ENCODE data around the gene TMEM31. TPM values are rescaled to one million over a fixed set of nuclear protein-coding genes. Genes with fewer than 3 reads are reported as not detected.

The TMEM31 gene
- total and polyA plus RNA-seq, 9 of the 15 experiments (the other 6 are each of a cell fraction or from before 2014, with no cell fraction given): 0.18 TPM; not detected in 8

- TF ChIP-seq ZBTB11 (CRISPR knock-in tag; IDR thresholded peaks at IDR 0.05): 0 out of 6 replicates have a peak, but pooled peaks of 1 of the 3 experiments have one; percentile 6
- TF ChIP-seq RCOR1 (IDR thresholded peaks at IDR 0.05; ENCODE audit: borderline replicate concordance in 1 of 2, low read depth in 2 of 2, low read length in 2 of 2): no peak; a peak in 1 of 4 replicates
- no peak for TF ChIP-seq MAFF (IDR thresholded peaks at IDR 0.05; ENCODE audit: low read length)
- TF ChIP-seq HDAC1 (IDR thresholded peaks at IDR 0.05): 0 out of 4 replicates have a peak, but pooled peaks of 1 of the 2 experiments have one; percentile 10
- TF ChIP-seq ZNF280A (IDR thresholded peaks at IDR 0.05; ENCODE audit: low read depth, partially characterized antibody): no peak
- TF ChIP-seq SMARCA4 (IDR thresholded peaks at IDR 0.05): peak; percentile 68; the same call in 1 of the 2 replicates
- 0 out of 2 replicates have a peak, but pooled peaks have one; percentile 15 for TF ChIP-seq SIN3B (IDR thresholded peaks at IDR 0.05; ENCODE audit: low read depth)
- TF ChIP-seq FOXA1 (IDR thresholded peaks at IDR 0.05; ENCODE audit: borderline replicate concordance): no peak
- TF ChIP-seq U2AF2 (optimal IDR thresholded peaks at IDR 0.05; ENCODE audit: low read depth, low read length): no peak
- TF ChIP-seq BRD4 (IDR thresholded peaks at IDR 0.05): no peak
- TF ChIP-seq ZNF24 (IDR thresholded peaks at IDR 0.05): no peak
- no peak for TF ChIP-seq ZC3H11A (IDR thresholded peaks at IDR 0.05; ENCODE audit: low read depth, low read length)
- TF ChIP-seq GTF2E2 (tag; IDR thresholded peaks at IDR 0.05): no peak
- TF ChIP-seq KDM1A (IDR thresholded peaks at IDR 0.05): 0 out of 4 replicates have a peak, but pooled peaks of 1 of the 2 experiments have one; percentile 22
- TF ChIP-seq ZNF785 (CRISPR knock-in tag; IDR thresholded peaks at IDR 0.05): no peak
- TF ChIP-seq ZFX (CRISPR knock-in tag; IDR thresholded peaks at IDR 0.05): no peak
- 0 out of 2 replicates have a peak, but pooled peaks have one; percentile 37 for TF ChIP-seq SMARCE1 (IDR thresholded peaks at IDR 0.05)
- peak; percentile 16 for TF ChIP-seq SMAD1 (IDR thresholded peaks at IDR 0.05; ENCODE audit: low read depth, low read length, partially characterized antibody)
- TF ChIP-seq NUFIP1 (IDR thresholded peaks at IDR 0.05; ENCODE audit: partially characterized antibody): no peak
- TF ChIP-seq SMAD3 (CRISPR knock-in tag; conservative IDR thresholded peaks at IDR 0.05): no peak
- TF ChIP-seq ESRRA (IDR thresholded peaks at IDR 0.05; ENCODE audit: borderline replicate concordance, low read depth): peak; percentile 36; the same call in 1 of the 2 replicates
Measured at GRCh38 chrX:103687696-103688201, 23.0 kb upstream of the TMEM31 start (continued).

All from K562 (cell line).